ENCODE data around the gene KDM1A. TPM values are rescaled to one million over a fixed set of nuclear protein-coding genes. Genes with fewer than 3 reads are reported as not detected.

The KDM1A gene
- total RNA-seq, 4 donors from 2014 or later = 18.7 to 41.4 (median 29.3) TPM

GRCh38 chr1:23013657-23014056 lies 5.6 kb upstream of the KDM1A start:
- in situ Hi-C loops (cut with MboI; ENCODE audit: low pct_ligation_motif_present in 1 of 4, low pct_unique_long_range_greater_than_20kb in 1 of 4, low sequenced_read_pairs in 3 of 4) (no loop called here), intact Hi-C loops (cut with DNase I; ENCODE audit: low total_unique reads) (no loop called here)
- Histone ChIP-seq H3K4me3 (no peak overlapping the region), H3K36me3 (no peaks in the 10 kb centered on the region), H3K27ac (no peak overlapping the region), H3K27me3 (no peaks in the 10 kb centered on the region), H3K4me1 (peaks cover 0 to 5% (median 2%) of the 10 kb centered on the region in 4 donors), H3K9me3 (no peaks in the 10 kb centered on the region)
- no peak for TF ChIP-seq EP300 (IDR thresholded peaks at IDR 0.05; ENCODE audit: low read depth)
- TF ChIP-seq POLR2A (IDR thresholded peaks at IDR 0.05) = no peak
- no peak for TF ChIP-seq POLR2AphosphoS5 (IDR thresholded peaks at IDR 0.05)
- no peak for TF ChIP-seq CTCF (IDR thresholded peaks at IDR 0.05)
- WGBS, 2 donors (ENCODE audit: low coverage in 1 of 2) = 79 to 85% methylated on average over 2 to 3 of the region's 3 CpGs
- DNase-seq = no peak

GRCh38 chr1:23018661-23019093 lies 591 bp upstream of the KDM1A start:
- Histone ChIP-seq H3K4me3 (peak overlapping the region; percentile 47 to 98 (median 90)), H3K9me3 (no peaks in the 10 kb centered on the region), H3K27me3 (no peaks in the 10 kb centered on the region), H3K36me3 (no peaks in the 10 kb centered on the region), H3K4me1 (peaks cover 6 to 23% (median 16%) of the 10 kb centered on the region in 4 donors), H3K27ac (peak overlapping the region; percentile 93 to 96 (median 94))
- no peak for DNase-seq
- in situ Hi-C loops (cut with MboI; ENCODE audit: low pct_ligation_motif_present in 1 of 4, low pct_unique_long_range_greater_than_20kb in 1 of 4, low sequenced_read_pairs in 3 of 4) (no loop called here), intact Hi-C loops (cut with DNase I; ENCODE audit: low total_unique reads) (no loop called here)
- TF ChIP-seq POLR2AphosphoS5 (IDR thresholded peaks at IDR 0.05) (no peak), EP300 (IDR thresholded peaks at IDR 0.05; ENCODE audit: low read depth) (no peak), CTCF (IDR thresholded peaks at IDR 0.05) (no peak), POLR2A (IDR thresholded peaks at IDR 0.05) (no peak)
- 21 to 42% methylated on average over 10 of the region's 10 CpGs for WGBS, 2 donors (ENCODE audit: low coverage in 1 of 2)

- intact Hi-C loops (cut with DNase I; ENCODE audit: low total_unique reads) (no loop called here), in situ Hi-C loops (cut with MboI; ENCODE audit: low pct_ligation_motif_present in 1 of 4, low pct_unique_long_range_greater_than_20kb in 1 of 4, low sequenced_read_pairs in 3 of 4) (no loop called here)
- WGBS, 2 donors (ENCODE audit: low coverage in 1 of 2) = 0% methylated on average over 5 to 38 of the region's 42 CpGs
- peak; percentile 20 for DNase-seq
- Histone ChIP-seq H3K27ac (peak overlapping the region; percentile 93 to 96 (median 94)), H3K36me3 (no peaks in the 10 kb centered on the region), H3K4me1 (peaks cover 6 to 23% (median 16%) of the 10 kb centered on the region in 4 donors), H3K4me3 (peak overlapping the region; percentile 90 to 98 (median 94)), H3K27me3 (no peaks in the 10 kb centered on the region), H3K9me3 (no peaks in the 10 kb centered on the region)
- TF ChIP-seq POLR2A (IDR thresholded peaks at IDR 0.05) (no peak), EP300 (IDR thresholded peaks at IDR 0.05; ENCODE audit: low read depth) (no peak), POLR2AphosphoS5 (IDR thresholded peaks at IDR 0.05) (no peak), CTCF (IDR thresholded peaks at IDR 0.05) (no peak)
Measured at GRCh38 chr1:23019863-23020625, 776 bp downstream of the KDM1A start.

GRCh38 chr1:23020706-23021405 lies 1.6 kb downstream of the KDM1A start:
- 26 to 31% methylated on average over 7 of the region's 7 CpGs for WGBS, 2 donors (ENCODE audit: low coverage in 1 of 2)
- Histone ChIP-seq H3K27me3 (no peaks in the 10 kb centered on the region), H3K4me1 (peaks cover 6 to 23% (median 16%) of the 10 kb centered on the region in 4 donors), H3K9me3 (no peaks in the 10 kb centered on the region), H3K4me3 (peak overlapping the region; percentile 90 to 98 (median 94)), H3K36me3 (no peaks in the 10 kb centered on the region), H3K27ac (peak overlapping the region; percentile 93 to 96 (median 94))
- intact Hi-C loops (cut with DNase I; ENCODE audit: low total_unique reads) (no loop called here), in situ Hi-C loops (cut with MboI; ENCODE audit: low pct_ligation_motif_present in 1 of 4, low pct_unique_long_range_greater_than_20kb in 1 of 4, low sequenced_read_pairs in 3 of 4) (no loop called here)
- no peak for DNase-seq
- no peak for TF ChIP-seq POLR2A (IDR thresholded peaks at IDR 0.05)
- no peak for TF ChIP-seq POLR2AphosphoS5 (IDR thresholded peaks at IDR 0.05)
- no peak for TF ChIP-seq CTCF (IDR thresholded peaks at IDR 0.05)
- no peak for TF ChIP-seq EP300 (IDR thresholded peaks at IDR 0.05; ENCODE audit: low read depth)

Data from transverse colon (tissue), 4 donors.